ENCODE data around the gene TMEM238.

GRCh38 chr19:55407550-55407799 is 23.4 kb upstream of the TMEM238 start, which contains the start of gene UBE2S:
- TF ChIP-seq, protein P1, sequence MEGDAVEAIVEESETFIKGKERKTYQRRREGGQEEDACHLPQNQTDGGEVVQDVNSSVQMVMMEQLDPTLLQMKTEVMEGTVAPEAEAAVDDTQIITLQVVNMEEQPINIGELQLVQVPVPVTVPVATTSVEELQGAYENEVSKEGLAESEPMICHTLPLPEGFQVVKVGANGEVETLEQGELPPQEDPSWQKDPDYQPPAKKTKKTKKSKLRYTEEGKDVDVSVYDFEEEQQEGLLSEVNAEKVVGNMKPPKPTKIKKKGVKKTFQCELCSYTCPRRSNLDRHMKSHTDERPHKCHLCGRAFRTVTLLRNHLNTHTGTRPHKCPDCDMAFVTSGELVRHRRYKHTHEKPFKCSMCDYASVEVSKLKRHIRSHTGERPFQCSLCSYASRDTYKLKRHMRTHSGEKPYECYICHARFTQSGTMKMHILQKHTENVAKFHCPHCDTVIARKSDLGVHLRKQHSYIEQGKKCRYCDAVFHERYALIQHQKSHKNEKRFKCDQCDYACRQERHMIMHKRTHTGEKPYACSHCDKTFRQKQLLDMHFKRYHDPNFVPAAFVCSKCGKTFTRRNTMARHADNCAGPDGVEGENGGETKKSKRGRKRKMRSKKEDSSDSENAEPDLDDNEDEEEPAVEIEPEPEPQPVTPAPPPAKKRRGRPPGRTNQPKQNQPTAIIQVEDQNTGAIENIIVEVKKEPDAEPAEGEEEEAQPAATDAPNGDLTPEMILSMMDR (IDR thresholded peaks at IDR 0.05) = peak in 1 of 4 experiments; percentile 18
- peak; percentile 95 to 99 for TF ChIP-seq POLR2A (IDR thresholded peaks at IDR 0.05)
